Nephron progenitor cell (in vitro differentiated cells): Measurements from ENCODE around the gene LTB4R2.

ENCODE experiments used
- DNase-seq: peaks from one replicate; pipeline ENCODE4 v3.0.0; 2021
- H3K27ac Mint-ChIP-seq: 2 replicates; pipeline ENCODE4 v1.8.0; 2021; ENCODE audit warnings: mild to moderate bottlenecking, moderate library complexity, mixed read lengths
- H3K27me3 Mint-ChIP-seq: 2 replicates; pipeline ENCODE4 v1.8.0; 2021; ENCODE audit warnings: mild to moderate bottlenecking, low read depth, mixed read lengths; ENCODE audit not compliant: poor library complexity
- H3K36me3 Mint-ChIP-seq: 2 replicates; pipeline ENCODE4 v1.8.0; 2021; ENCODE audit warnings: low read depth, mixed read lengths
- H3K4me1 Mint-ChIP-seq: 2 replicates; pipeline ENCODE4 v1.8.0; 2021; ENCODE audit warnings: mixed read lengths
- H3K4me3 Mint-ChIP-seq: 2 replicates; pipeline ENCODE4 v1.8.0; 2021; ENCODE audit warnings: mild to moderate bottlenecking, moderate library complexity, mixed read lengths
- H3K9me3 Mint-ChIP-seq: 2 replicates; pipeline ENCODE4 v1.8.0; 2021; ENCODE audit warnings: mild to moderate bottlenecking, moderate library complexity, mixed read lengths
- TF ChIP-seq, protein P1 (sequence below): fragments of 200-600 bp; sonication (generic); IDR thresholded peaks from 2 replicates; pipeline ENCODE4 v1.5.0; 2021; ENCODE audit warnings: antibody characterized with exemption

Gene LTB4R2

DNA sequence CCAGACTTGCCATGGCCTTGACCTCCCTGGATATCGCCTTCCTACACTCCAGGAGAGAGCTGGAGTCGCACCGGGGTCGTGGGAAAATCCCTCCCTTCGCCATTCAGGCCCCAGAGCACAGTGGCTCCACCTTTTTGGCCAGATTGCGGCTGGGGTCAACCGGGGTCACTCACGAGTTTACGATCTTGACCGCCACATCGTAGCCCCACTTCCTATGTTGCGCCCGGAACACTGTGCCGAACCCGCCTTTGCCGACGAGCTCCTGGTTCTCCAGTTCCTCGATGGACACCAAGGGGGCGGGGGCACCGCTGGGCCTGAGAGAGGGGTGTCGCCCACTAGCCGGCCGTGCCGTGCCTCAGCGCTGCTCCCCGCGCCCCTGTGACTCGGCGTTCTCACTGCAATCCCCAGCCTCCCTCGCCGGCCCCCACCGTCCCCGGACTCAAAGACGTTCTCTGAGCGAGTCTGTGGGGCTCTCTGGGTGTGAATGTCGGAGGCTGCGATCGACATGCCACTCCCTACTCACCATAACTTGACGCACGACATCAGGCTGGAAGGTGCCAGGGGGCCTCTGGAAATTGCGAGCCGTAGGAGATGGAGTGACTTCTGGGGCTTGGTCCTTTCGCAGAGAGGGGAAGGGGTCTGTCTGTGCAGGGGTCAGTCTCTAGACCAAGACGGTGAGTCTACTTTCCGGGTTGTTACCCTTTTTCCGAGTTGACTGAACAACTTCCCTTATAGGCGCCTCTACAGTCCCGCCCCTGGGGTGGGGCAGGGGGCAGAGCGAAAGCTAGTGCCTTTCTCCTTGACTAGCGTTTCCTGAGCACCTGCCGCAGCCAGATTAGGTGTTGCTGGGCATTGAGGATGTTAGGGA lies 29.6 kb downstream of the LTB4R2 start, which contains the start of gene RIPK3:
Gene RIPK3, minus strand, starts transcription at position 708 of the 868 bp plus-strand sequence. Its CDS starts 165 bp downstream, at position 543.
- peaks cover 99% of the 10 kb centered on the region for H3K27me3 Mint-ChIP-seq
- H3K36me3 Mint-ChIP-seq: no peaks in the 10 kb centered on the region
- peaks cover 53% of the 10 kb centered on the region for H3K4me1 Mint-ChIP-seq
- no peaks in the 10 kb centered on the region for H3K9me3 Mint-ChIP-seq
- H3K27ac Mint-ChIP-seq: no peak within 1 kb of the TSS
- TF ChIP-seq, protein P1, sequence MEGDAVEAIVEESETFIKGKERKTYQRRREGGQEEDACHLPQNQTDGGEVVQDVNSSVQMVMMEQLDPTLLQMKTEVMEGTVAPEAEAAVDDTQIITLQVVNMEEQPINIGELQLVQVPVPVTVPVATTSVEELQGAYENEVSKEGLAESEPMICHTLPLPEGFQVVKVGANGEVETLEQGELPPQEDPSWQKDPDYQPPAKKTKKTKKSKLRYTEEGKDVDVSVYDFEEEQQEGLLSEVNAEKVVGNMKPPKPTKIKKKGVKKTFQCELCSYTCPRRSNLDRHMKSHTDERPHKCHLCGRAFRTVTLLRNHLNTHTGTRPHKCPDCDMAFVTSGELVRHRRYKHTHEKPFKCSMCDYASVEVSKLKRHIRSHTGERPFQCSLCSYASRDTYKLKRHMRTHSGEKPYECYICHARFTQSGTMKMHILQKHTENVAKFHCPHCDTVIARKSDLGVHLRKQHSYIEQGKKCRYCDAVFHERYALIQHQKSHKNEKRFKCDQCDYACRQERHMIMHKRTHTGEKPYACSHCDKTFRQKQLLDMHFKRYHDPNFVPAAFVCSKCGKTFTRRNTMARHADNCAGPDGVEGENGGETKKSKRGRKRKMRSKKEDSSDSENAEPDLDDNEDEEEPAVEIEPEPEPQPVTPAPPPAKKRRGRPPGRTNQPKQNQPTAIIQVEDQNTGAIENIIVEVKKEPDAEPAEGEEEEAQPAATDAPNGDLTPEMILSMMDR: no peak
- DNase-seq: peak; percentile 66
- peak within 1 kb of the TSS; percentile 70 for H3K4me3 Mint-ChIP-seq

DNA sequence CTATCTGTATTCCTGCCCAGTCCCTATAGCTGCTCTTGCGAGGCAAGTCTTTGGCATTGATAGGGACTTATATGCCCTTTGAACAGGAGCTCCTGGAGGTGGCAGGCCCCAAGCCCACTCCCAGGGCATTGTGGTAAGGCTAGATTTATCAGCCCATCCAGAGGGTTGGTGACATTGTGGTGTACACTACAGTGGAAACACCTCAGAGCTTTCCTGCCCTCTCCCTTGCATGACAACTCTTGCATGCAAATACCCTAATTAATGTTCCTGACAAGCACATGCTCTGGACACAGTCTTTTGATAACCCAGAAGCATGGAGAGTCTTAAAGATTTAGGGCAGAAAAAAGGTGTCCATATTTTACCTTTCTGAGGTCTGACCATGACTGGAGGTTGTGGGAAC lies 30.7 kb downstream of the LTB4R2 start:
- TF ChIP-seq, protein P1: no peak
- peaks cover 99% of the 10 kb centered on the region for H3K27me3 Mint-ChIP-seq
- no peak overlapping the region for H3K4me3 Mint-ChIP-seq
- DNase-seq: no peak
- no peaks in the 10 kb centered on the region for H3K36me3 Mint-ChIP-seq
- peaks cover 45% of the 10 kb centered on the region for H3K4me1 Mint-ChIP-seq
- no peaks in the 10 kb centered on the region for H3K9me3 Mint-ChIP-seq
- no peak overlapping the region for H3K27ac Mint-ChIP-seq

DNA sequence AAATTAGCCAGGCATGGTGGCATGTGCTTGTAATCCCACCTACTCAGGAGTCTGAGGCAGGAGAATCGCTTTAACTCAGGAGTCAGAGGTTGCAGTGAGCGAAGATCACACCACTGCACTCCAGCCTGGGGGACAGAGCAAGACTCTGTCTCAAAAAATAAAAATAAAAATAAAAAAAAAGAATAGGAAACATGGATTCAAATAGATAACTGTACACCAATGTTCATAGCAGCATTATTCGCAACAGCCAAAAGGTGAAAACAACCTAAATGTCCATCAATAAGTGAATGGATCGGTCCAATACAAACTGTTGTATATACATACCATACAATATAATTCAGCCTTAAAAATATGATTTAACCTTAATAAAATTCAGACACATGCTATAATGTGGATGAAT lies 32.9 kb downstream of the LTB4R2 start:
- H3K9me3 Mint-ChIP-seq: no peaks in the 10 kb centered on the region

DNA sequence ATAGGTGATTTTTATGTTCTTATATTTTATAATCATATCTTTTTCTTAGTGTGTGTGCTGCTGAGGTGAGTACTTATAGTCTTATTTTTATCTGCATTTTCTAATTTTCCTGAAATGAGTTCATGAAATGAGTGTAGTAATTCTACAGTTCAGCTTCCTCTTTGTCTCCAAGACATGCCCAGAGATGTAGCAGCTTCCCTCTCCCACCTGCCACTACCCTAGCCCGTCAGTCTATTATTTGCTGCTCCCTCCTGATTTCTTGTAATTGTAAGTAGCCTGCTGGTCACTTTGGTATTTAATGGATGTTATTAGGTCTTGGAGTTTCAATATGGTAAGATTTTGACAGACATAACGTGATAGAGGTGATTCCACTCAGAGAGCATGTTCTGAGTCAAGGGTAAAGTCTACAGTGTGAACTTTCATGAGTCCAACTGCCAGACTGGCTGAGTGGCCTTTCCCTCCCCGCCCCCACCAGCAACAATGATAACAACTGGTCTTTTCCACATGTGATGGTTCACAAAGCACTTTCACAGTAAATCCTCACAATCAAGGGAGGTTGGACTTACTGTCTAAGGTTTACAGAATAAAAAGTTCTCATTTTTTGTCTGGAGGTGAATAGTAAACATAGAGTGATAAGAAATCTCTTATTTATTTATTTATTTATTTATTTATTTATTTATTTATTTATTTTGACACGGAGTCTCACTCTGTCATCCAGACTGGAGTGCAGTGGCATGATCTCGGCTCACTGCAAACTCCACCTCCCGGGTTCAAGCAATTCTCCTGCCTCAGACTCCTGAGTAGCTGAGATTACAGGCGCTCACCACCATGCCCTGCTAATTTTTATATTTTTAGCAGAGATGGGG lies 34.1 kb downstream of the LTB4R2 start:
- Mint-ChIP-seq H3K36me3 (no peaks in the 10 kb centered on the region), H3K9me3 (no peaks in the 10 kb centered on the region), H3K27me3 (peaks cover 96% of the 10 kb centered on the region), H3K27ac (no peak overlapping the region), H3K4me3 (no peak overlapping the region), H3K4me1 (peaks cover 11% of the 10 kb centered on the region)
- TF ChIP-seq, protein P1: no peak
- no peak for DNase-seq

More for the DNA sequence above, 32.9 kb downstream of the LTB4R2 start:
- Mint-ChIP-seq H3K4me3 (no peak overlapping the region), H3K27ac (no peak overlapping the region), H3K27me3 (peaks cover 96% of the 10 kb centered on the region), H3K4me1 (peaks cover 22% of the 10 kb centered on the region), H3K36me3 (no peaks in the 10 kb centered on the region)
- no peak for DNase-seq
- TF ChIP-seq, protein P1: no peak

DNA sequence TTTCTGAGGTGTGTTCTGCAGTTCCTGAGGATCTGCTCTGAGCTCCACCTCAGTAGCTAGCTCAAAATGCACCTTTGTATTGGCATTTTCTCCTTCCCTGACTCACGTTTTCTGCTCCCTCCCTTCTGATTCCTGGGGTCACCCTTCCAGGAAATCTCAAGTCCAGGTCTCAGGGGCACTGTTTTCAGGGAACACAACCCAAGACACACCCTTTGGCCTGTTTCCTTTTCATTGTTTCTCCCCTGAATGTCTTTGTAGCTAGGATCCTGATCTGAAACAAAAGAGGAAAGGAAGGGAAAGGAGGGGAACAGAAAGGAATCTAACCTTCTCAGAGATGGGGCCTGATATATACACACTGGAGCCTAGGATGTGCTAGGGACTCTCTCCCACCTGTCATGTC lies 37.2 kb downstream of the LTB4R2 start:
- Mint-ChIP-seq H3K27ac (no peak overlapping the region), H3K27me3 (peaks cover 96% of the 10 kb centered on the region), H3K36me3 (no peaks in the 10 kb centered on the region), H3K4me3 (no peak overlapping the region), H3K4me1 (no peaks in the 10 kb centered on the region), H3K9me3 (no peaks in the 10 kb centered on the region)
- TF ChIP-seq, protein P1: no peak
- DNase-seq: no peak
